Upper lobe of left lung (tissue), 6 donors: ENCODE data around the gene MGAT5B. TPM values are rescaled to one million over a fixed set of nuclear protein-coding genes. Genes with fewer than 3 reads are reported as not detected.
A peak's percentile ranks its signal among the peaks of the same experiment; 100 is the strongest.

ENCODE experiments used
- ATAC-seq, 2 donors: fragments of 200-7000 bp; cut with Tn5 transposase; one replicate each; pipeline ENCODE4 v1.9.1; 2022; ENCODE audit warnings: mild to moderate bottlenecking in 2 of 2, moderate library complexity in 2 of 2; ENCODE audit not compliant: low FRiP score in 2 of 2
- DNase-seq, 2 donors: peaks; one replicate each; pipeline ENCODE4 v3.0.0-alpha.2; 2019 to 2020
- H3K27ac ChIP-seq, 4 donors: fragments of 200-600 bp; sonication (generic); one replicate each; pipeline ENCODE4 v1.5.1; 2016 to 2019
- H3K27me3 ChIP-seq, 4 donors: fragments of 200-600 bp; sonication (generic); one replicate each; pipeline ENCODE4 v1.5.1; 2017 to 2019
- H3K36me3 ChIP-seq, 4 donors: fragments of 200-600 bp; sonication (generic); one replicate each; pipeline ENCODE4 v1.5.1; 2016 to 2019
- H3K4me1 ChIP-seq, 4 donors: fragments of 200-600 bp; sonication (generic); one replicate each; pipeline ENCODE4 v1.5.1; 2018 to 2019
- H3K4me3 ChIP-seq, 4 donors: fragments of 200-600 bp; sonication (generic); one replicate each; pipeline ENCODE4 v1.5.1; 2017 to 2019; ENCODE audit warnings: mild to moderate bottlenecking in 2 of 4, moderate library complexity in 1 of 4
- H3K9me3 ChIP-seq, 4 donors: fragments of 200-600 bp; sonication (generic); one replicate each; pipeline ENCODE4 v1.5.1; 2018 to 2019
- CTCF ChIP-seq, 6 experiments: fragments of 450-650 bp in 4 of 6; fragments of 200-600 bp in 2 of 6; sonication (generic) in 2 of 6; IDR thresholded peaks; one replicate each; pipeline ENCODE4 v1.5.1; 2016 to 2019; ENCODE audit warnings: antibody characterized with exemption in 6 of 6
- EP300 ChIP-seq, 4 donors: sonication (generic); formaldehyde crosslinking; IDR thresholded peaks; one replicate each; pipeline ENCODE4 v1.5.1; 2017; ENCODE audit warnings: antibody characterized with exemption in 4 of 4, control low read depth in 2 of 4
- POLR2A ChIP-seq, 4 donors: fragments of 450-650 bp; IDR thresholded peaks; one replicate each; pipeline ENCODE4 v1.5.1; 2016 to 2017; ENCODE audit warnings: antibody characterized with exemption in 4 of 4, mild to moderate bottlenecking in 2 of 4
- POLR2AphosphoS5 ChIP-seq, 2 donors: sonication (generic); formaldehyde crosslinking; IDR thresholded peaks; one replicate each; pipeline ENCODE4 v1.5.1; 2017; ENCODE audit warnings: antibody characterized with exemption in 2 of 2
- WGBS, 2 donors: methylation state at CpG; one replicate each; pipeline ENCODE4 v1.1.5; 2017 to 2018; 5-methylcytosine and 5-hydroxymethylcytosine counted together
- total RNA-seq, 6 donors: library from RNA; depleted of rRNA in 4 of 6; stranded (reverse); fragments of >200 nt in 4 of 6; gene quantifications; one replicate each; pipeline versions ENCODE4 v1.1.0 to v1.2.1, GENCODE V29; 2016 to 2021
- donor health status: DM: no; HTN: no; CAD: no; lungs with moderate emphysema.
- donor health status: DM: no; HTN: yes; CAD: no; lungs with severe emphysema.

The MGAT5B gene
- total RNA-seq, 6 donors from 2014 or later: 0.20 to 3.0 (median 0.83) TPM

- DNase-seq (no peak), ATAC-seq (no peak)
- Histone ChIP-seq H3K36me3 (no peaks in the 10 kb centered on the region), H3K4me3 (no peak overlapping the region), H3K4me1 (no peaks in the 10 kb centered on the region), H3K27ac (no peak overlapping the region), H3K9me3 (no peaks in the 10 kb centered on the region), H3K27me3 (no peaks in the 10 kb centered on the region)
- TF ChIP-seq CTCF (IDR thresholded peaks at IDR 0.05) (no peak), POLR2A (IDR thresholded peaks at IDR 0.05) (no peak), EP300 (IDR thresholded peaks at IDR 0.05) (no peak), POLR2AphosphoS5 (IDR thresholded peaks at IDR 0.05) (no peak)
- 69 to 78% methylated on average over 10 of the region's 10 CpGs for WGBS, 2 donors
Measured at GRCh38 chr17:76879691-76880090, 11.5 kb downstream of the MGAT5B start.

GRCh38 chr17:76880268-76880667 is 12.1 kb downstream of the MGAT5B start:
- no peak for TF ChIP-seq EP300 (IDR thresholded peaks at IDR 0.05)
- no peak for TF ChIP-seq CTCF (IDR thresholded peaks at IDR 0.05)
- TF ChIP-seq POLR2A (IDR thresholded peaks at IDR 0.05): no peak
- TF ChIP-seq POLR2AphosphoS5 (IDR thresholded peaks at IDR 0.05): no peak
- H3K4me1 ChIP-seq: peaks cover 0 to 5% (median 0%) of the 10 kb centered on the region in 4 donors
- 44 to 45% methylated on average over 9 to 10 of the region's 10 CpGs for WGBS, 2 donors
- H3K9me3 ChIP-seq: no peaks in the 10 kb centered on the region
- no peak for DNase-seq
- no peak overlapping the region for H3K27ac ChIP-seq
- no peaks in the 10 kb centered on the region for H3K36me3 ChIP-seq
- H3K27me3 ChIP-seq: no peaks in the 10 kb centered on the region
- H3K4me3 ChIP-seq: no peak overlapping the region
- no peak for ATAC-seq

GRCh38 chr17:76880971-76881370 is 12.8 kb downstream of the MGAT5B start:
- Histone ChIP-seq H3K27ac (no peak overlapping the region), H3K36me3 (no peaks in the 10 kb centered on the region), H3K9me3 (no peaks in the 10 kb centered on the region), H3K27me3 (no peaks in the 10 kb centered on the region), H3K4me3 (no peak overlapping the region), H3K4me1 (peaks cover 0 to 9% (median 0%) of the 10 kb centered on the region in 4 donors)
- ATAC-seq (no peak), DNase-seq (no peak)
- TF ChIP-seq CTCF (IDR thresholded peaks at IDR 0.05) (no peak), EP300 (IDR thresholded peaks at IDR 0.05) (no peak), POLR2AphosphoS5 (IDR thresholded peaks at IDR 0.05) (no peak), POLR2A (IDR thresholded peaks at IDR 0.05) (no peak)
- WGBS, 2 donors: 81 to 87% methylated on average over 12 of the region's 12 CpGs

- ATAC-seq (no peak), DNase-seq (no peak)
- Histone ChIP-seq H3K27ac (no peak overlapping the region), H3K27me3 (no peaks in the 10 kb centered on the region), H3K4me3 (no peak overlapping the region), H3K36me3 (no peaks in the 10 kb centered on the region), H3K4me1 (peaks cover 0 to 9% (median 0%) of the 10 kb centered on the region in 4 donors), H3K9me3 (no peaks in the 10 kb centered on the region)
- WGBS, 2 donors: 81 to 98% methylated on average over 5 to 6 of the region's 6 CpGs
- TF ChIP-seq POLR2A (IDR thresholded peaks at IDR 0.05): no peak
- no peak for TF ChIP-seq POLR2AphosphoS5 (IDR thresholded peaks at IDR 0.05)
- TF ChIP-seq EP300 (IDR thresholded peaks at IDR 0.05): no peak
- TF ChIP-seq CTCF (IDR thresholded peaks at IDR 0.05): no peak
Measured at GRCh38 chr17:76881408-76881807, 13.2 kb downstream of the MGAT5B start.

GRCh38 chr17:76881966-76882365 is 13.8 kb downstream of the MGAT5B start:
- H3K4me3 ChIP-seq: no peak overlapping the region
- H3K9me3 ChIP-seq: no peaks in the 10 kb centered on the region
- ATAC-seq (no peak), DNase-seq (peak in 1 of 2 donors; percentile 84)
- peaks cover 0 to 9% (median 0%) of the 10 kb centered on the region in 4 donors for H3K4me1 ChIP-seq
- TF ChIP-seq CTCF (IDR thresholded peaks at IDR 0.05): no peak
- TF ChIP-seq POLR2A (IDR thresholded peaks at IDR 0.05): no peak
- TF ChIP-seq EP300 (IDR thresholded peaks at IDR 0.05): no peak
- H3K27ac ChIP-seq: no peak overlapping the region
- no peaks in the 10 kb centered on the region for H3K27me3 ChIP-seq
- H3K36me3 ChIP-seq: no peaks in the 10 kb centered on the region
- WGBS, 2 donors: 84 to 87% methylated on average over 3 to 20 of the region's 20 CpGs
